IMR-90 (cell line): ENCODE measurements around the gene PDCD10.

ENCODE experiments used
- MAFK ChIP-seq: IDR thresholded peaks from 2 replicates; pipeline ENCODE4 v1.6.1; 2012; ENCODE audit warnings: low read depth, low read length, improper control_type of control experiment
- SMC3 ChIP-seq: fragments of 150-350 bp; IDR thresholded peaks from 2 replicates; pipeline ENCODE4 v1.6.1; 2016; ENCODE audit warnings: low read depth, mild to moderate bottlenecking, antibody characterized with exemption, low read length, moderate library complexity
- USF2 ChIP-seq: fragments of 150-350 bp; IDR thresholded peaks from 2 replicates; pipeline ENCODE4 v1.6.1; 2017; ENCODE audit warnings: mild to moderate bottlenecking, antibody characterized with exemption, low read length, low read depth
- TF ChIP-seq, protein P1 (sequence below): conservative IDR thresholded peaks from 2 replicates; pipeline ENCODE4 v1.5.1; 2012; ENCODE audit warnings: mild to moderate bottlenecking, low read depth, low read length, improper control_type of control experiment

- TF ChIP-seq SMC3 (no peak), USF2 (no peak), MAFK (no peak)
- TF ChIP-seq, protein P1, sequence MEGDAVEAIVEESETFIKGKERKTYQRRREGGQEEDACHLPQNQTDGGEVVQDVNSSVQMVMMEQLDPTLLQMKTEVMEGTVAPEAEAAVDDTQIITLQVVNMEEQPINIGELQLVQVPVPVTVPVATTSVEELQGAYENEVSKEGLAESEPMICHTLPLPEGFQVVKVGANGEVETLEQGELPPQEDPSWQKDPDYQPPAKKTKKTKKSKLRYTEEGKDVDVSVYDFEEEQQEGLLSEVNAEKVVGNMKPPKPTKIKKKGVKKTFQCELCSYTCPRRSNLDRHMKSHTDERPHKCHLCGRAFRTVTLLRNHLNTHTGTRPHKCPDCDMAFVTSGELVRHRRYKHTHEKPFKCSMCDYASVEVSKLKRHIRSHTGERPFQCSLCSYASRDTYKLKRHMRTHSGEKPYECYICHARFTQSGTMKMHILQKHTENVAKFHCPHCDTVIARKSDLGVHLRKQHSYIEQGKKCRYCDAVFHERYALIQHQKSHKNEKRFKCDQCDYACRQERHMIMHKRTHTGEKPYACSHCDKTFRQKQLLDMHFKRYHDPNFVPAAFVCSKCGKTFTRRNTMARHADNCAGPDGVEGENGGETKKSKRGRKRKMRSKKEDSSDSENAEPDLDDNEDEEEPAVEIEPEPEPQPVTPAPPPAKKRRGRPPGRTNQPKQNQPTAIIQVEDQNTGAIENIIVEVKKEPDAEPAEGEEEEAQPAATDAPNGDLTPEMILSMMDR = no peak
These were observed 66.0 kb downstream of the PDCD10 start for GRCh38 chr3:167668651-167669050.
